Measurements from ENCODE around the gene ARHGEF26.

Gene ARHGEF26

GRCh38 chr3:154252759-154253638, 131.8 kb downstream of the ARHGEF26 start:
- DNase-seq (ENCODE audit: low read depth), result peak; percentile 84

- no peak for DNase-seq (ENCODE audit: low read depth)
These were observed 133.3 kb downstream of the ARHGEF26 start for GRCh38 chr3:154254527-154254926.

GRCh38 chr3:154273381-154273780, 152.2 kb downstream of the ARHGEF26 start:
- DNase-seq (ENCODE audit: low read depth), result no peak

GRCh38 chr3:154274348-154274747, 153.2 kb downstream of the ARHGEF26 start:
- no peak for DNase-seq (ENCODE audit: low read depth)

- no peak for DNase-seq (ENCODE audit: low read depth)
These were observed 154.1 kb downstream of the ARHGEF26 start for GRCh38 chr3:154275292-154275691.

- DNase-seq (ENCODE audit: low read depth), result no peak
These were observed 154.8 kb downstream of the ARHGEF26 start for GRCh38 chr3:154275965-154276364.

- no peak for DNase-seq (ENCODE audit: low read depth)
These were observed 159.0 kb downstream of the ARHGEF26 start for GRCh38 chr3:154280161-154280560.

- no peak for DNase-seq (ENCODE audit: low read depth)
These were observed 164.0 kb downstream of the ARHGEF26 start for GRCh38 chr3:154285221-154285620.

GRCh38 chr3:154290187-154290586, 169.0 kb downstream of the ARHGEF26 start:
- DNase-seq (ENCODE audit: low read depth), result no peak

GRCh38 chr3:154294016-154294415, 172.8 kb downstream of the ARHGEF26 start:
- no peak for DNase-seq (ENCODE audit: low read depth)

GRCh38 chr3:154301561-154301960, 180.4 kb downstream of the ARHGEF26 start:
- DNase-seq (ENCODE audit: low read depth), result no peak

- no peak for DNase-seq (ENCODE audit: low read depth)
These were observed 183.1 kb downstream of the ARHGEF26 start for GRCh38 chr3:154304116-154304786.

- no peak for DNase-seq (ENCODE audit: low read depth)
These were observed 183.7 kb downstream of the ARHGEF26 start for GRCh38 chr3:154304936-154305335.

GRCh38 chr3:154307363-154307762, 186.2 kb downstream of the ARHGEF26 start:
- DNase-seq (ENCODE audit: low read depth), result no peak
